Endodermal cell (in vitro differentiated cells): ENCODE data around the gene IL12RB2. TPM values are rescaled to one million over a fixed set of nuclear protein-coding genes. Genes with fewer than 3 reads are reported as not detected.

ENCODE experiments used
- DNase-seq: peaks from one replicate; pipeline ENCODE4 v3.0.0-alpha.2; 2017
- H3K27ac ChIP-seq: 2 replicates; pipeline ENCODE4 v1.5.1; 2013; ENCODE audit warnings: mild to moderate bottlenecking, low read depth, low read length, moderate library complexity
- H3K27me3 ChIP-seq: 2 replicates; pipeline ENCODE4 v1.6.1; 2013; ENCODE audit warnings: mild to moderate bottlenecking, low read length, moderate library complexity; ENCODE audit not compliant: insufficient read depth, control insufficient read depth, poor library complexity, severe bottlenecking
- H3K36me3 ChIP-seq: 2 replicates; pipeline ENCODE4 v1.7.0; 2013; ENCODE audit warnings: mild to moderate bottlenecking, low read length, moderate library complexity; ENCODE audit not compliant: control insufficient read depth, insufficient read depth
- H3K4me1 ChIP-seq: one replicate; pipeline ENCODE4 v1.7.0; 2013; ENCODE audit warnings: low read length; ENCODE audit not compliant: control insufficient read depth, insufficient read depth
- H3K4me3 ChIP-seq: 2 replicates; pipeline ENCODE4 v1.5.1; 2013; ENCODE audit warnings: mild to moderate bottlenecking, low read length, moderate library complexity
- H3K9ac ChIP-seq: 2 replicates; pipeline ENCODE4 v1.6.1; 2013; ENCODE audit warnings: mild to moderate bottlenecking, low read length, moderate library complexity; ENCODE audit not compliant: poor library complexity, severe bottlenecking; ENCODE audit errors: extremely low read depth
- H3K9me3 ChIP-seq: 2 replicates; pipeline ENCODE4 v1.6.1; 2013; ENCODE audit warnings: mild to moderate bottlenecking, low read length, moderate library complexity; ENCODE audit not compliant: control insufficient read depth
- H3K27ac Mint-ChIP-seq: 2 replicates; pipeline ENCODE4 v1.8.0; 2020; ENCODE audit warnings: mixed read lengths
- H3K27me3 Mint-ChIP-seq: 2 replicates; pipeline ENCODE4 v1.8.0; 2021; ENCODE audit warnings: mild to moderate bottlenecking, mixed read lengths; ENCODE audit not compliant: insufficient read depth
- H3K36me3 Mint-ChIP-seq: 2 replicates; pipeline ENCODE4 v1.8.0; 2020; ENCODE audit warnings: low read depth, mixed read lengths
- H3K4me1 Mint-ChIP-seq: 2 replicates; pipeline ENCODE4 v1.8.0; 2020; ENCODE audit warnings: mixed read lengths
- H3K4me3 Mint-ChIP-seq: 2 replicates; pipeline ENCODE4 v1.8.0; 2020; ENCODE audit warnings: mild to moderate bottlenecking, moderate library complexity, mixed read lengths
- H3K9me3 Mint-ChIP-seq: 2 replicates; pipeline ENCODE4 v1.8.0; 2020; ENCODE audit warnings: mild to moderate bottlenecking, mixed read lengths
- CTCF ChIP-seq: fragments of 200-600 bp; sonication (generic); conservative IDR thresholded peaks from 2 replicates; pipeline ENCODE4 v1.5.0; 2021; ENCODE audit warnings: antibody characterized with exemption, mild to moderate bottlenecking
- WGBS, 2 experiments: methylation state at CpG; one replicate each; pipeline versions ENCODE4 v1.1.5 to v1.1.7; 2013; ENCODE audit warnings: missing lambda C conversion rate in 2 of 2, mixed read lengths in 1 of 2; ENCODE audit not compliant: insufficient coverage in 1 of 2, insufficient read length in 1 of 2; 5-methylcytosine and 5-hydroxymethylcytosine counted together
- total RNA-seq, 2 donors: library from RNA; stranded (reverse); fragmentation: NEBNext Ultra II Directional in 1 of 2; extraction: Animal tissue kit (Norgen Biotek cat#: 25700) in 1 of 2; gene quantifications; 2 replicates in 1 of 2; 3 replicates in 1 of 2; pipeline ENCODE4 v1.2.1, GENCODE V29; 2021

Gene IL12RB2
- total RNA-seq, 2 donors from 2014 or later, result 0.29 TPM; not detected in 1

DNA sequence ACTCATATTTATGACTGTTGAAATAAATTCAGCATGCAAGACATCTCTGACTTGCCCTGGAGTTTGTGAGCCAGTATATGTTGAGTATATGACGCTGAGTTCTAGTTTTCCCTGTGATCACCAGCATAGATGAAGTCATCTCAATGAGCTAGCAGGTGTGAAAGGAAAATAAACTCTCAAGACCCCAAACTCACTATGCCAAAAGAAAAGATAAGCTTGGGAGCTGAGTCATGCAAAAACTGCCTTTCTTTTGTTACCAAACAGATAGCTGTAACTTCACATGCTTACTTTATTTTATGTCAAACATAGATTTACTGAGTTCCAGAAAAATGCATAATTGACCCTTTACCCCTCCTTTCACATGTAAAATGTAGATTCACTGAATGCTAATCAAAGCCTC is 69.6 kb downstream of the IL12RB2 start:
- Histone ChIP-seq H3K4me1 (no peaks in the 10 kb centered on the region), H3K4me3 (no peak overlapping the region), H3K9ac (no peak overlapping the region), H3K9me3 (peaks cover 4% of the 10 kb centered on the region), H3K27me3 (no peaks in the 10 kb centered on the region), H3K36me3 (no peaks in the 10 kb centered on the region), H3K27ac (no peak overlapping the region)
- peaks cover 11% of the 10 kb centered on the region for H3K9me3 Mint-ChIP-seq
- H3K36me3 Mint-ChIP-seq, result peaks cover 5% of the 10 kb centered on the region
- 100% methylated on average over 1 of the region's 1 CpG for WGBS, 2 experiments
- H3K4me3 Mint-ChIP-seq, result no peak overlapping the region
- DNase-seq, result no peak
- H3K27ac Mint-ChIP-seq, result no peak overlapping the region
- no peaks in the 10 kb centered on the region for H3K27me3 Mint-ChIP-seq
- no peak for TF ChIP-seq CTCF
- H3K4me1 Mint-ChIP-seq, result peaks cover 4% of the 10 kb centered on the region

- H3K36me3 Mint-ChIP-seq, result peaks cover 23% of the 10 kb centered on the region
- H3K4me3 Mint-ChIP-seq, result no peak overlapping the region
- H3K9me3 ChIP-seq, result peaks cover 36% of the 10 kb centered on the region
- no peak overlapping the region for H3K27ac ChIP-seq
- no peak for DNase-seq
- H3K27me3 ChIP-seq, result no peaks in the 10 kb centered on the region
- H3K9me3 Mint-ChIP-seq, result peaks cover 46% of the 10 kb centered on the region
- H3K27ac Mint-ChIP-seq, result no peak overlapping the region
- peaks cover 4% of the 10 kb centered on the region for H3K4me1 Mint-ChIP-seq
- H3K4me3 ChIP-seq, result no peak overlapping the region
- TF ChIP-seq CTCF, result no peak
- no peak overlapping the region for H3K9ac ChIP-seq
- no peaks in the 10 kb centered on the region for H3K4me1 ChIP-seq
- no peaks in the 10 kb centered on the region for H3K36me3 ChIP-seq
- H3K27me3 Mint-ChIP-seq, result no peaks in the 10 kb centered on the region
- WGBS, 2 experiments, result 89 to 95% methylated on average over 3 to 4 of the region's 4 CpGs
Measured at GRCh38 chr1:67381154-67381553, 73.5 kb downstream of the IL12RB2 start.

- no peak overlapping the region for H3K27ac ChIP-seq
- H3K9me3 ChIP-seq, result peaks cover 36% of the 10 kb centered on the region
- DNase-seq, result no peak
- H3K4me1 ChIP-seq, result no peaks in the 10 kb centered on the region
- no peaks in the 10 kb centered on the region for H3K36me3 ChIP-seq
- 82 to 100% methylated on average over 1 of the region's 1 CpG for WGBS, 2 experiments
- H3K27me3 ChIP-seq, result no peaks in the 10 kb centered on the region
- no peak overlapping the region for H3K4me3 Mint-ChIP-seq
- H3K9me3 Mint-ChIP-seq, result peaks cover 50% of the 10 kb centered on the region
- no peak for TF ChIP-seq CTCF
- H3K27ac Mint-ChIP-seq, result no peak overlapping the region
- no peaks in the 10 kb centered on the region for H3K4me1 Mint-ChIP-seq
- peaks cover 27% of the 10 kb centered on the region for H3K36me3 Mint-ChIP-seq
- no peaks in the 10 kb centered on the region for H3K27me3 Mint-ChIP-seq
- H3K9ac ChIP-seq, result no peak overlapping the region
- H3K4me3 ChIP-seq, result no peak overlapping the region
Measured at GRCh38 chr1:67382292-67382691, 74.6 kb downstream of the IL12RB2 start.
